Endothelial cell of umbilical vein (primary cell): ENCODE data around the gene GRIN3B. TPM values are rescaled to one million over a fixed set of nuclear protein-coding genes. Genes with fewer than 3 reads are reported as not detected.

Experiments used
- BruUV-seq: library from RNA; stranded (reverse); fragments of 400-500 nt; replicated peaks from 2 replicates; lab custom pipeline; 2021; lab: Mats Ljungman, UMichigan
- CTCF ChIA-PET: fragments of 300-600, 350-600 bp; sonication (Branson Sonifier 250); formaldehyde crosslinking; loops from one replicate; lab custom pipeline; 2021; ENCODE audit warnings: antibody characterized with exemption, inconsistent platforms; lab: Charles Lee
- POLR2A ChIA-PET: fragments of 300-600, 350-600 bp; sonication (Branson Sonifier 250); formaldehyde crosslinking; loops from one replicate; lab custom pipeline; 2021; ENCODE audit warnings: antibody characterized with exemption, inconsistent platforms; lab: Charles Lee
- DNase-seq: peaks from one replicate; pipeline ENCODE4 v3.0.0-alpha.2; 2011; ENCODE audit warnings: low read depth, low spot score
- FAIRE-seq: peaks from 2 replicates; lab custom pipeline; 2011; peaks lifted over from hg19 to GRCh38; lab: Jason Lieb, UNC
- H2AFZ ChIP-seq: 2 replicates; pipeline ENCODE4 v1.6.0; 2012; ENCODE audit warnings: low read depth, low read length, control low read depth, inconsistent platforms
- H3K27ac ChIP-seq: 2 replicates; pipeline ENCODE4 v1.5.1; 2011; ENCODE audit warnings: low read depth, mild to moderate bottlenecking, control low read depth, low read length, moderate library complexity; ENCODE audit not compliant: insufficient read depth
- H3K27me3 ChIP-seq, 2 experiments: 2 replicates each; pipeline versions ENCODE4 v1.6.0 to v1.6.1; 2011; ENCODE audit warnings: low read length in 2 of 2, mixed read lengths in 1 of 2; ENCODE audit not compliant: control insufficient read depth in 2 of 2, insufficient read depth in 2 of 2
- H3K36me3 ChIP-seq, 2 experiments: 2 replicates in 1 of 2; 3 replicates in 1 of 2; pipeline ENCODE4 v1.5.1; 2011; ENCODE audit warnings: low read length in 2 of 2, mild to moderate bottlenecking in 1 of 2, moderate library complexity in 1 of 2; ENCODE audit not compliant: control insufficient read depth in 2 of 2, insufficient read depth in 2 of 2; ENCODE audit errors: extremely low read depth in 1 of 2
- H3K4me1 ChIP-seq: 3 replicates; pipeline ENCODE4 v1.5.1; 2011; ENCODE audit warnings: mild to moderate bottlenecking, low read length; ENCODE audit not compliant: control insufficient read depth, insufficient read depth; ENCODE audit errors: extremely low read depth
- H3K4me2 ChIP-seq: 2 replicates; pipeline ENCODE4 v1.6.1; 2011; ENCODE audit warnings: low read length, control low read depth, mixed read lengths; ENCODE audit not compliant: insufficient read depth
- H3K4me3 ChIP-seq, 3 experiments: fragments of 200-600 bp in 1 of 3; sonication (generic), shearing (Covaris generic) in 1 of 3; replicated peaks in 1 of 3; 2 replicates each; pipeline ENCODE4 v1.5.1; 2011 to 2016; ENCODE audit warnings: control low read depth in 3 of 3, low read length in 3 of 3, mild to moderate bottlenecking in 2 of 3, inconsistent platforms in 1 of 3, low read depth in 1 of 3, moderate library complexity in 1 of 3; ENCODE audit not compliant: insufficient read depth in 1 of 3
- H3K79me2 ChIP-seq: 2 replicates; pipeline ENCODE4 v1.6.0; 2012; ENCODE audit warnings: low read length, inconsistent platforms; ENCODE audit not compliant: control insufficient read depth, insufficient read depth
- H3K9ac ChIP-seq: replicated peaks from 2 replicates; pipeline ENCODE3; 2011; ENCODE audit warnings: low read length, control low read depth; ENCODE audit not compliant: insufficient read depth; ENCODE audit errors: extremely low read depth
- H3K9me1 ChIP-seq: replicated peaks from 3 replicates; pipeline ENCODE4 v1.6.0; 2011; ENCODE audit warnings: mild to moderate bottlenecking, low read length; ENCODE audit not compliant: control insufficient read depth, insufficient read depth; ENCODE audit errors: extremely low read depth
- H3K9me3 ChIP-seq: replicated peaks from 2 replicates; pipeline ENCODE4 v1.5.1; 2012; ENCODE audit warnings: low read length, inconsistent platforms; ENCODE audit not compliant: control insufficient read depth, insufficient read depth
- H4K20me1 ChIP-seq: replicated peaks from 2 replicates; pipeline ENCODE3; 2011; ENCODE audit warnings: mild to moderate bottlenecking, low read length; ENCODE audit not compliant: control insufficient read depth, insufficient read depth; ENCODE audit errors: extremely low read depth
- EZH2 ChIP-seq: IDR thresholded peaks from 2 replicates; pipeline ENCODE4 v1.6.1; 2012; ENCODE audit warnings: borderline replicate concordance, low read depth, mild to moderate bottlenecking, moderate library complexity, low read length, inconsistent platforms; ENCODE audit not compliant: severe bottlenecking
- FOS ChIP-seq: IDR thresholded peaks from 2 replicates; pipeline ENCODE4 v1.6.1; 2011; ENCODE audit warnings: mild to moderate bottlenecking, low read length, moderate library complexity, borderline replicate concordance; ENCODE audit not compliant: insufficient read depth
- GATA2 ChIP-seq: IDR thresholded peaks from 2 replicates; pipeline ENCODE4 v1.7.0; 2011; ENCODE audit warnings: low read depth, mild to moderate bottlenecking, moderate library complexity, mixed read lengths, low read length; ENCODE audit not compliant: insufficient read length, insufficient read depth
- JUN ChIP-seq: IDR thresholded peaks from 2 replicates; pipeline ENCODE4 v1.6.1; 2011; ENCODE audit warnings: borderline replicate concordance, low read depth; ENCODE audit not compliant: insufficient read length, insufficient read depth
- POLR2A ChIP-seq: IDR thresholded peaks from 2 replicates; pipeline ENCODE4 v1.6.1; 2012; ENCODE audit warnings: low read depth, mild to moderate bottlenecking, control low read depth, low read length
- POLR2AphosphoS5 ChIP-seq: IDR thresholded peaks from 2 replicates; pipeline ENCODE4 v1.6.1; 2012; ENCODE audit warnings: low read depth, mild to moderate bottlenecking, control low read depth, low read length, moderate library complexity; ENCODE audit not compliant: insufficient read depth
- dilution Hi-C: fragments of 300-500 bp; cut with MboI; formaldehyde crosslinking; loops from one replicate; pipeline ENCODE4 v1.15.0; 2019; ENCODE audit warnings: low sequenced_read_pairs; ENCODE audit not compliant: extremely low pct_ligation_motif_present
- intact Hi-C: fragments of 100-400 bp; cut with micrococcal nuclease; formaldehyde crosslinking; loops from one replicate; pipeline ENCODE4 v1.10.0; 2022
- polyA plus RNA-seq, 4 experiments: library from polyadenylated mRNA; depleted of rRNA in 3 of 4; stranded (reverse) in 3 of 4; unstranded in 1 of 4; fragments of >200 nt; gene quantifications; 2 replicates each; pipeline versions ENCODE4 v1.2.1 to v1.2.3, GENCODE V29; 2011 to 2012; ENCODE audit warnings: missing spikeins in 1 of 4
- total RNA-seq: library from RNA; stranded (reverse); gene quantifications from 2 replicates; pipeline ENCODE4 v1.2.3, GENCODE V29; 2021
- TF ChIP-seq, protein P1 (sequence below): IDR thresholded peaks from 2 replicates; pipeline ENCODE4 v1.6.1; 2011; ENCODE audit not compliant: insufficient read depth, insufficient read length

GRIN3B gene
- total and polyA plus RNA-seq, 2 donors (not counting 3 experiments of a cell fraction or from before 2014, with no cell fraction given): 0.43 to 0.82 TPM

DNA sequence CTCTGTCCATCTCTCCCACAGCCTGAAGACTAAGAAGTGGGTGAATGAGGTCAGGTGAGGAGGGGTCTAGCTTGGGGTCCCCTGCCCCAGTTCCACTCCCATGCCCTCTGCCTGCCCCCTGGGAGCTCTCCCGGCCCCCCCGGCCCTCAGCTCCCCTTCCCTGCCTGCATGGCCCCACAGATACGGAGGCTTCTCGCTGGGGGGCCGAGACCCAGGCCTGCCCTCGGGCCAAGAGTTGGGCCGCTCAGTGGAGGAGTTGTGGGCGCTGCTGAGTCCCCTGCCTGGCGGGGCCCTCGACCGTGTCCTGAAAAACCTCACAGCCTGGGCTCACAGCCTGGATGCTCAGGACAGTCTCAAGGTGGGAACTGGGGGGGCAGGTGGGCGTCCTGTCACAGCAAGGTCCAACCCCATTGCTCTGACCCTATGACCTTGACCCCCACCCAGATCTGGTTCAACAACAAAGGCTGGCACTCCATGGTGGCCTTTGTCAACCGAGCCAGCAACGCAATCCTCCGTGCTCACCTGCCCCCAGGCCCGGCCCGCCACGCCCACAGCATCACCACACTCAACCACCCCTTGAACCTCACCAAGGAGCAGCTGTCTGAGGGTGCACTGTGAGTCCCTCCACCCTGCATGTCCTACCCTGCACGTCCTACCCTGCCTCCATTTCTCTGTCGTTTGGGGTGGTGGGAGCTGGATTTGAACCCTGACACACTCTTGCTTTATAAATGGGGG lies 55.8 kb downstream of the GRIN3B start:
- POLR2A ChIA-PET: no interaction called here
- no peaks in the 10 kb centered on the region for H3K36me3 ChIP-seq
- no peak overlapping the region for H2AFZ ChIP-seq
- no peaks in the 10 kb centered on the region for H4K20me1 ChIP-seq
- no peaks in the 10 kb centered on the region for H3K4me1 ChIP-seq
- intact Hi-C loops (no loop called here), dilution Hi-C loops (no loop called here)
- H3K4me2 ChIP-seq: no peak overlapping the region
- H3K4me3 ChIP-seq: no peak overlapping the region
- DNase-seq (no peak), FAIRE-seq (no peak)
- no peak overlapping the region for H3K27ac ChIP-seq
- no peak overlapping the region for H3K9ac ChIP-seq
- no peaks in the 10 kb centered on the region for H3K79me2 ChIP-seq
- no peaks in the 10 kb centered on the region for H3K9me1 ChIP-seq
- H3K9me3 ChIP-seq: no peaks in the 10 kb centered on the region
- BruUV-seq: no TSS peak
- TF ChIP-seq POLR2AphosphoS5 (no peak), FOS (no peak), GATA2 (no peak), JUN (no peak), EZH2 (no peak), POLR2A (no peak)
- TF ChIP-seq, protein P1, sequence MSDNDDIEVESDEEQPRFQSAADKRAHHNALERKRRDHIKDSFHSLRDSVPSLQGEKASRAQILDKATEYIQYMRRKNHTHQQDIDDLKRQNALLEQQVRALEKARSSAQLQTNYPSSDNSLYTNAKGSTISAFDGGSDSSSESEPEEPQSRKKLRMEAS: no peak
- no peaks in the 10 kb centered on the region for H3K27me3 ChIP-seq
- CTCF ChIA-PET: interaction anchor here (1.1 to 1.8 kb wide), 3 partner anchors 9 to 121 kb away, joined by 4 to 7 read pairs (median 6); partner anchors contain the start of gene ARHGAP45
